ENCODE measurements around the gene FAM131B. TPM values are rescaled to one million over a fixed set of nuclear protein-coding genes. Genes with fewer than 3 reads are reported as not detected.

The FAM131B gene
- total RNA-seq, 1 experiment from 2014 or later: 17.3 TPM

DNA sequence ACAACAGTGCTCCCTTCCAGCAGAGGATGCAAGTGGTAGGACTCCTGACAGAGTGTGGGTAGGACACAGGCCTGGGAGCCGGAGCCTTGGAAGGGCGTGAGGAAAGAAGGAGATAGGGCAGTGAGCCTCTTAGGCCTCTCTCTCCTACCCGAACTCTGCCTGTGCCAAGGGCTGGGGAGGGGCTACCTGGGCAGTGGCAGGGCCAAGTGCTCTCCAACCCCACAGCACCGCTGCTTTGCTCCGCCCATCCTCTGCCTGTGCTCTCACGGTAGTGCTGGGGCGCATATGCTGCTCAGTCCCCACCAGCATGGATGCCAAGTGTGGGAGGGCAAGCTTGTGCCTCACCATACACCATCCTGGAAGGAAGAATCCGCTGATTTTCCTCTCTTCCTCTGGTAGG, 7.5 kb downstream of the FAM131B start:
- Mint-ChIP-seq H3K9me3 (no peaks in the 10 kb centered on the region), H3K27ac (no peak overlapping the region), H3K4me1 (peaks cover 17 to 21% of the 10 kb centered on the region in 2 experiments), H3K36me3 (ENCODE audit: insufficient read depth in 1 of 3, low read depth in 3 of 3) (peaks cover 30 to 60% (median 46%) of the 10 kb centered on the region in 3 experiments), H3K27me3 (ENCODE audit: low read depth) (peaks cover 3% of the 10 kb centered on the region), H3K4me3 (no peak overlapping the region)
- no peaks in the 10 kb centered on the region for H3K79me2 ChIP-seq (ENCODE audit: insufficient read depth, low read length)
- H2BK20ac ChIP-seq (ENCODE audit: low read depth, low read length, poor library complexity, severe bottlenecking): no peak overlapping the region
- no CpG with 5 or more reads among the region's 8 CpGs for WGBS (ENCODE audit: extremely low coverage, insufficient read length, low lambda C conversion rate)
- no peak for DNase-seq
- no peak overlapping the region for H3T11ph ChIP-seq (ENCODE audit: low read length)
- TF ChIP-seq, protein P1, sequence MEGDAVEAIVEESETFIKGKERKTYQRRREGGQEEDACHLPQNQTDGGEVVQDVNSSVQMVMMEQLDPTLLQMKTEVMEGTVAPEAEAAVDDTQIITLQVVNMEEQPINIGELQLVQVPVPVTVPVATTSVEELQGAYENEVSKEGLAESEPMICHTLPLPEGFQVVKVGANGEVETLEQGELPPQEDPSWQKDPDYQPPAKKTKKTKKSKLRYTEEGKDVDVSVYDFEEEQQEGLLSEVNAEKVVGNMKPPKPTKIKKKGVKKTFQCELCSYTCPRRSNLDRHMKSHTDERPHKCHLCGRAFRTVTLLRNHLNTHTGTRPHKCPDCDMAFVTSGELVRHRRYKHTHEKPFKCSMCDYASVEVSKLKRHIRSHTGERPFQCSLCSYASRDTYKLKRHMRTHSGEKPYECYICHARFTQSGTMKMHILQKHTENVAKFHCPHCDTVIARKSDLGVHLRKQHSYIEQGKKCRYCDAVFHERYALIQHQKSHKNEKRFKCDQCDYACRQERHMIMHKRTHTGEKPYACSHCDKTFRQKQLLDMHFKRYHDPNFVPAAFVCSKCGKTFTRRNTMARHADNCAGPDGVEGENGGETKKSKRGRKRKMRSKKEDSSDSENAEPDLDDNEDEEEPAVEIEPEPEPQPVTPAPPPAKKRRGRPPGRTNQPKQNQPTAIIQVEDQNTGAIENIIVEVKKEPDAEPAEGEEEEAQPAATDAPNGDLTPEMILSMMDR (conservative IDR thresholded peaks at IDR 0.05): no peak
- H3K4me2 ChIP-seq (ENCODE audit: insufficient read depth, insufficient read length, low read length): no peak overlapping the region
- H4K20me1 ChIP-seq (ENCODE audit: control insufficient read depth, insufficient read depth, insufficient read length): no peaks in the 10 kb centered on the region
- no peak overlapping the region; the same call in 1 of the 2 replicates for H3K14ac ChIP-seq (ENCODE audit: insufficient read depth, low read length)
- H2AK5ac ChIP-seq (ENCODE audit: insufficient read length, low read length): no peak overlapping the region
- H2BK120ac ChIP-seq (ENCODE audit: low read depth, low read length, poor library complexity, severe bottlenecking): no peak overlapping the region
- H3K18ac ChIP-seq (ENCODE audit: insufficient read length, low read depth, low read length): no peak overlapping the region
- H2BK5ac ChIP-seq (ENCODE audit: insufficient read length, low read length): no peak overlapping the region
- H3K23ac ChIP-seq (ENCODE audit: insufficient read length, low read depth, low read length): no peak overlapping the region
- H4K5ac ChIP-seq (ENCODE audit: insufficient read length, low read depth, low read length): no peak overlapping the region
- H3K9ac ChIP-seq (ENCODE audit: extremely low read depth, insufficient read length, low read length): no peak overlapping the region
- H4K91ac ChIP-seq (ENCODE audit: insufficient read length, low read depth, low read length): no peak overlapping the region
- H3K23me2 ChIP-seq (ENCODE audit: insufficient read length, low read depth, low read length, poor library complexity, severe bottlenecking): no peaks in the 10 kb centered on the region
- H3K9me3 ChIP-seq (ENCODE audit: control insufficient read depth, low read depth, low read length): no peaks in the 10 kb centered on the region
- H3K79me1 ChIP-seq (ENCODE audit: insufficient read depth, low read depth, low read length, poor library complexity, severe bottlenecking): no peaks in the 10 kb centered on the region
- no peak overlapping the region for H2BK12ac ChIP-seq (ENCODE audit: insufficient read length, low read depth, low read length)
- no peaks in the 10 kb centered on the region for H3K4me1 ChIP-seq (ENCODE audit: insufficient read depth, low read length)
- no peak overlapping the region for H4K8ac ChIP-seq (replicated peaks; ENCODE audit: insufficient read length, low read depth, low read length)
- no peak overlapping the region for H3K4ac ChIP-seq (ENCODE audit: low read depth, low read length)
- no peak overlapping the region for H3K56ac ChIP-seq (ENCODE audit: insufficient read length, low read depth, low read length)
- H2BK15ac ChIP-seq (ENCODE audit: low read depth, low read length): no peak overlapping the region
- no peaks in the 10 kb centered on the region for H3K27me3 ChIP-seq (ENCODE audit: insufficient read depth, low read length)
- H2AFZ ChIP-seq (ENCODE audit: low read length): no peak overlapping the region
- no peak overlapping the region for H3K27ac ChIP-seq (ENCODE audit: insufficient read length, low read depth, low read length)
